Esophagus muscularis mucosa (tissue), 4 donors: ENCODE data around the gene ALG6. TPM values are rescaled to one million over a fixed set of nuclear protein-coding genes. Genes with fewer than 3 reads are reported as not detected.
"Not testable (repeated sequence)": the region's sequence is repeated elsewhere in the genome, so short reads cannot be mapped to it uniquely, and the experiment has no call there.

Source experiments
- DNase-seq: peaks from one replicate; pipeline ENCODE4 v3.0.0-alpha.2; 2017; ENCODE audit errors: extremely low spot score
- H3K27ac ChIP-seq, 4 donors: fragments of 200-600 bp; sonication (generic); replicated peaks in 1 of 4; 1 replicate in 3 of 4; 2 replicates in 1 of 4; pipeline ENCODE4 v1.5.1; 2016 to 2019; ENCODE audit warnings: mild to moderate bottlenecking in 1 of 4
- H3K27me3 ChIP-seq, 4 donors: fragments of 200-600 bp; sonication (generic); one replicate each; pipeline versions ENCODE4 v1.5.1 to v1.6.0; 2016 to 2019
- H3K36me3 ChIP-seq, 4 donors: fragments of 200-600 bp; sonication (generic); one replicate each; pipeline ENCODE4 v1.5.1; 2016 to 2019
- H3K4me1 ChIP-seq, 4 donors: fragments of 200-600 bp; sonication (generic); one replicate each; pipeline ENCODE4 v1.5.1; 2016 to 2019
- H3K4me3 ChIP-seq, 4 donors: fragments of 200-600 bp; sonication (generic); 1 replicate in 2 of 4; 2 replicates in 2 of 4; pipeline ENCODE4 v1.5.1; 2016 to 2019; ENCODE audit warnings: mild to moderate bottlenecking in 4 of 4, moderate library complexity in 1 of 4
- H3K9me3 ChIP-seq, 4 donors: fragments of 200-600 bp; sonication (generic); 1 replicate in 3 of 4; 2 replicates in 1 of 4; pipeline ENCODE4 v1.5.1; 2016 to 2019
- EP300 ChIP-seq: sonication (generic); formaldehyde crosslinking; IDR thresholded peaks from one replicate; pipeline ENCODE4 v1.6.1; 2017; ENCODE audit warnings: antibody characterized with exemption
- POLR2A ChIP-seq: fragments of 450-650 bp; IDR thresholded peaks from one replicate; pipeline ENCODE4 v1.6.1; 2017; ENCODE audit warnings: antibody characterized with exemption, moderate library complexity, mild to moderate bottlenecking, low read depth
- POLR2AphosphoS5 ChIP-seq, 2 donors: sonication (generic); formaldehyde crosslinking; IDR thresholded peaks; one replicate each; pipeline ENCODE4 v1.6.1; 2017; ENCODE audit warnings: antibody characterized with exemption in 2 of 2
- WGBS: methylation state at CpG from one replicate; pipeline ENCODE4 v1.1.5; 2018; 5-methylcytosine and 5-hydroxymethylcytosine counted together
- intact Hi-C: fragments of 100-400 bp; cut with DNase I; formaldehyde crosslinking; loops from one replicate; pipeline ENCODE4 v1.15.1; 2023
- total RNA-seq, 4 donors: library from RNA; depleted of rRNA; stranded (reverse); fragments of >200 nt; gene quantifications; one replicate each; pipeline versions ENCODE4 v1.1.0 to v1.2.1, GENCODE V29; 2016
- TF ChIP-seq, protein P1 (sequence below), 3 experiments: fragments of 200-600 bp in 2 of 3; fragments of 450-650 bp in 1 of 3; sonication (generic) in 2 of 3; IDR thresholded peaks; one replicate each; pipeline ENCODE4 v1.5.1; 2017 to 2019; ENCODE audit warnings: antibody characterized with exemption in 3 of 3, mild to moderate bottlenecking in 2 of 3, moderate library complexity in 1 of 3

ALG6 gene
- total RNA-seq, 4 donors from 2014 or later: 3.6 to 10.7 (median 4.9) TPM

DNA sequence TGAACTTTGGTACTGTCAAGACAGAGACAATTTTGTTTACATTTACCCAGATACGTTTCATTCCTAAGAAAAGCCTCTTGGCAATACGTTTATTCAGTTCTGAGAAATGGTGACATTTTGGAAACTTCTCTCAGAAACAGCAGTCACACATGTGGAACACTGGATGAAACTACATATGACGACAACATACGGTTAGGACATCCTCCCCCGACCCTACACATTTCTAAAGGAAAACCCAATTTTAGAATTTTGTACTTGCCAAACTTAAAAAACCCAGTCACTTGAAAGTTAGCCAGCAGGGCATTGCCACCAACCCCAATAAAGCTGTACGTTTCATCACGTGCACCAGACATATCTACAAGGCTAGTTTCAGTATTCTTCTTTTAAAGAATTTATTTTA is 98.8 kb downstream of the ALG6 start:
- intact Hi-C loops: loop anchor here (5.0 kb wide), 1 partner anchor 71 kb away; no protein-coding TSS in a partner anchor
- Histone ChIP-seq H3K27ac (no peak overlapping the region), H3K27me3 (no peaks in the 10 kb centered on the region), H3K4me3 (no peak overlapping the region), H3K36me3 (no peaks in the 10 kb centered on the region), H3K9me3 (peaks cover 0 to 13% (median 5%) of the 10 kb centered on the region in 4 donors), H3K4me1 (no peaks in the 10 kb centered on the region)
- no peak for DNase-seq
- TF ChIP-seq, protein P1, sequence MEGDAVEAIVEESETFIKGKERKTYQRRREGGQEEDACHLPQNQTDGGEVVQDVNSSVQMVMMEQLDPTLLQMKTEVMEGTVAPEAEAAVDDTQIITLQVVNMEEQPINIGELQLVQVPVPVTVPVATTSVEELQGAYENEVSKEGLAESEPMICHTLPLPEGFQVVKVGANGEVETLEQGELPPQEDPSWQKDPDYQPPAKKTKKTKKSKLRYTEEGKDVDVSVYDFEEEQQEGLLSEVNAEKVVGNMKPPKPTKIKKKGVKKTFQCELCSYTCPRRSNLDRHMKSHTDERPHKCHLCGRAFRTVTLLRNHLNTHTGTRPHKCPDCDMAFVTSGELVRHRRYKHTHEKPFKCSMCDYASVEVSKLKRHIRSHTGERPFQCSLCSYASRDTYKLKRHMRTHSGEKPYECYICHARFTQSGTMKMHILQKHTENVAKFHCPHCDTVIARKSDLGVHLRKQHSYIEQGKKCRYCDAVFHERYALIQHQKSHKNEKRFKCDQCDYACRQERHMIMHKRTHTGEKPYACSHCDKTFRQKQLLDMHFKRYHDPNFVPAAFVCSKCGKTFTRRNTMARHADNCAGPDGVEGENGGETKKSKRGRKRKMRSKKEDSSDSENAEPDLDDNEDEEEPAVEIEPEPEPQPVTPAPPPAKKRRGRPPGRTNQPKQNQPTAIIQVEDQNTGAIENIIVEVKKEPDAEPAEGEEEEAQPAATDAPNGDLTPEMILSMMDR (IDR thresholded peaks at IDR 0.05): no peak
- TF ChIP-seq POLR2AphosphoS5 (IDR thresholded peaks at IDR 0.05): no peak
- TF ChIP-seq EP300: no peak
- TF ChIP-seq POLR2A: no peak
- 84% methylated on average over 7 of the region's 7 CpGs for WGBS

DNA sequence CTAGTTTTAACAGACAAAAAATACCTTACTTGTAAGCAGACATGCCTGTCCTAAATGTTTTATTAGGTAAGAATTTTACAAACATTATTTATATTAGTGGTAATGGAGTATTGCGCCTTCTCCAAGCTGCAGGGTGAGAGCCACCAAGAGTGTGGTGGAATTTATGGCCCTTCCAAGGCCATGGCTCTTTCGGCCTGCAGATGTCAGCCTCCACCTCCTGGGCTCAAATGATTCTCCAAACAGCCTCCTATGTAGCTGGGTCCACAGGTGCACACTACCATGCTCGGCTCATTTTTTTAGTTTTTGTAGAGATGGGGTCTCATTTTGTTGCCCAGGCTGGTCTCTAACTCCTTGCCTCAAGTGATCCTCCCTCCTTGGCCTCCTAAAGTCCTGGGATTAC is 99.3 kb downstream of the ALG6 start:
- H3K9me3 ChIP-seq: peaks cover 0 to 8% (median 2%) of the 10 kb centered on the region in 4 donors
- H3K27ac ChIP-seq: no peak overlapping the region
- DNase-seq: no peak
- intact Hi-C loops: loop anchor here (5.0 kb wide), 1 partner anchor 71 kb away; no protein-coding TSS in a partner anchor
- H3K4me1 ChIP-seq: no peaks in the 10 kb centered on the region
- WGBS: 97% methylated on average over 3 of the region's 3 CpGs
- H3K36me3 ChIP-seq: no peaks in the 10 kb centered on the region
- TF ChIP-seq EP300: no peak
- TF ChIP-seq POLR2A: no peak
- TF ChIP-seq, protein P1 (IDR thresholded peaks at IDR 0.05): peak; percentile 36 to 61 (median 43)
- H3K4me3 ChIP-seq: no peak overlapping the region
- no peaks in the 10 kb centered on the region for H3K27me3 ChIP-seq

GRCh38 chr1:63468683-63469082 is 101.3 kb downstream of the ALG6 start:
- intact Hi-C loops: loop anchor here (5.0 kb wide), 1 partner anchor 69 kb away; no protein-coding TSS in a partner anchor
- H3K27ac ChIP-seq, H3K9me3 ChIP-seq, H3K4me3 ChIP-seq, H3K4me1 ChIP-seq, DNase-seq, H3K36me3 ChIP-seq, H3K27me3 ChIP-seq: not testable (repeated sequence)
- WGBS: 98% methylated on average over 5 of the region's 5 CpGs

- WGBS: 89% methylated on average over 7 of the region's 7 CpGs
Observed at GRCh38 chr1:63475761-63476160, 108.3 kb downstream of the ALG6 start.

DNA sequence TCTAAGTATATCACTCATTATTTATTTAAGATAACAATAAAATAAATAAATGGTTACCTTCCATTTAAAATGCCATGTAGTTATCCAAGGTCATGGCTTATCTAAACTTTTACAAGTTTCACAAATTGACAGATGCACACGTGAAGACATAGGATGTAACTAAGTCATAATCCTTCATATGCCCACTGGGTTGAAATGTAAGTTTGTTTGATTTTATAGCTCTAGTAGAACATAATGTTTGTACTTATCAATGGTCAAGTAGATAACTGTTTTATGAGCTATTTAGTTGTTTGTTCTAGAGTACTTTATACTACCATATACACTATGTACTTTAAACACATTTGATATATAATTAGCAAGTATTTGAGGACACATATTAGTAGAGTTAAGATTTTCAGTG is 112.6 kb downstream of the ALG6 start:
- DNase-seq: no peak
- no peaks in the 10 kb centered on the region for H3K27me3 ChIP-seq
- peaks cover 0 to 4% (median 0%) of the 10 kb centered on the region in 4 donors for H3K4me1 ChIP-seq
- 88% methylated on average over 1 of the region's 1 CpG for WGBS
- H3K4me3 ChIP-seq: no peak overlapping the region
- intact Hi-C loops: no loop called here
- H3K36me3 ChIP-seq: no peaks in the 10 kb centered on the region
- TF ChIP-seq, protein P1 (IDR thresholded peaks at IDR 0.05): no peak
- no peak overlapping the region for H3K27ac ChIP-seq
- H3K9me3 ChIP-seq: no peaks in the 10 kb centered on the region

More at GRCh38 chr1:63475761-63476160, 108.3 kb downstream of the ALG6 start:
- no peaks in the 10 kb centered on the region for H3K9me3 ChIP-seq
- no peak for DNase-seq
- H3K27ac ChIP-seq: no peak overlapping the region
- H3K4me3 ChIP-seq: no peak overlapping the region
- intact Hi-C loops: no loop called here
- H3K27me3 ChIP-seq: no peaks in the 10 kb centered on the region
- TF ChIP-seq, protein P1 (IDR thresholded peaks at IDR 0.05): no peak
- TF ChIP-seq EP300 (no peak), POLR2AphosphoS5 (IDR thresholded peaks at IDR 0.05) (no peak), POLR2A (no peak)
- H3K36me3 ChIP-seq: no peaks in the 10 kb centered on the region
- H3K4me1 ChIP-seq: no peaks in the 10 kb centered on the region
